Smooth muscle cell (in vitro differentiated cells): Measurements from ENCODE around the gene DDX5. TPM values are rescaled to one million over a fixed set of nuclear protein-coding genes. Genes with fewer than 3 reads are reported as not detected.
"Not testable (repeated sequence)": the region's sequence is repeated elsewhere in the genome, so short reads cannot be mapped to it uniquely, and the experiment has no call there.

Source experiments
- DNase-seq: peaks from one replicate; lab custom pipeline; 2025; ENCODE audit not compliant: unreplicated experiment; lab: John Stamatoyannopoulos, UW
- H2AFZ ChIP-seq: fragments of 200-600 bp; sonication (generic); 2 replicates; pipeline ENCODE4 v1.6.0; 2016; ENCODE audit warnings: antibody characterized with exemption, low read depth, mild to moderate bottlenecking
- H3F3A ChIP-seq: fragments of 200-600 bp; sonication (generic); 2 replicates; pipeline ENCODE4 v1.6.0; 2017; ENCODE audit warnings: antibody characterized with exemption, low read depth
- H3K27ac ChIP-seq: fragments of 200-600 bp; sonication (generic); 2 replicates; pipeline ENCODE4 v1.5.1; 2016; ENCODE audit warnings: low read depth, mild to moderate bottlenecking
- H3K27me3 ChIP-seq: fragments of 200-600 bp; sonication (generic); 2 replicates; pipeline ENCODE4 v1.6.1; 2016; ENCODE audit warnings: low read depth, mild to moderate bottlenecking
- H3K36me3 ChIP-seq: fragments of 200-600 bp; sonication (generic); 2 replicates; pipeline ENCODE4 v1.5.1; 2016; ENCODE audit warnings: low read depth
- H3K4me1 ChIP-seq: fragments of 200-600 bp; sonication (generic); 2 replicates; pipeline ENCODE4 v1.5.1; 2016; ENCODE audit warnings: low read depth
- H3K4me2 ChIP-seq: fragments of 200-600 bp; sonication (generic); 2 replicates; pipeline ENCODE4 v1.6.0; 2016; ENCODE audit warnings: mild to moderate bottlenecking
- H3K4me3 ChIP-seq: fragments of 200-600 bp; sonication (generic); 2 replicates; pipeline ENCODE4 v1.5.1; 2016; ENCODE audit warnings: mild to moderate bottlenecking
- H3K79me2 ChIP-seq: fragments of 200-600 bp; sonication (generic); 2 replicates; pipeline ENCODE4 v1.6.0; 2016; ENCODE audit warnings: low read depth, mild to moderate bottlenecking
- H3K9ac ChIP-seq: fragments of 200-600 bp; sonication (generic); 2 replicates; pipeline ENCODE4 v1.6.0; 2016; ENCODE audit warnings: low read depth
- H3K9me3 ChIP-seq: fragments of 200-600 bp; sonication (generic); replicated peaks from 2 replicates; pipeline ENCODE4 v1.5.1; 2016; ENCODE audit warnings: low read depth
- H4K20me1 ChIP-seq: fragments of 200-600 bp; sonication (generic); 2 replicates; pipeline ENCODE4 v1.6.0; 2016; ENCODE audit warnings: low read depth
- WGBS: methylation state at CpG from one replicate; pipeline ENCODE4 v1.1.7; 2016; ENCODE audit warnings: low lambda C conversion rate; 5-methylcytosine and 5-hydroxymethylcytosine counted together
- polyA plus RNA-seq: library from polyadenylated mRNA; unstranded; fragments of >200 nt; fragmentation: Nextera tagmentation; extraction: Ambion mirVana; gene quantifications from 2 replicates; pipeline ENCODE4 v1.2.1, GENCODE V29; 2016
- total RNA-seq: library from RNA; depleted of rRNA; stranded (reverse); fragments of >200 nt; gene quantifications from 2 replicates; pipeline ENCODE4 v1.2.3, GENCODE V29; 2014
- TF ChIP-seq, protein P1 (sequence below): fragments of 200-600 bp; sonication (generic); IDR thresholded peaks from 2 replicates; pipeline ENCODE4 v1.5.1; 2017; ENCODE audit warnings: borderline replicate concordance, mild to moderate bottlenecking, antibody characterized with exemption; ENCODE audit not compliant: insufficient read depth, poor library complexity, severe bottlenecking

DDX5 gene
- total and polyA plus RNA-seq, 2 experiments from 2014 or later = 446 to 679 TPM

DNA sequence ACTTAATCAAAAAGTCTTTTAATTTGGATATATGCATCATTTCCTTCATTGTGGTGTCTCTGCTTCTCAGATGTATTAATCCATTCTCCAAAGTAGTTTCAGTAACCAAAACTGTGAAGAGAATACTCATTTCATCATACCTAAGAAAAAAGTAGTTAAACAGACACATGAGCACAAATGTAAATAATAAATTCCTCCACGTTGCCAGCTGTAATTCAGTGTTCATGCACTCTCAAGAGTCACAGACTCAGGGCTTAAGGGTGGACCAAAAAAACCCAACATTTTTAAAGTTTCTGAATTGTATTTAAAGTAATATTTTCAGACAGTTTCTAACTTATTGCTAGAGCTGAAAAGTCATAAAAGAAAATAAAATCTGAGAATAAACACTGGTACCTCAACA lies 28.2 kb downstream of the DDX5 start:
- no peaks in the 10 kb centered on the region for H3K9me3 ChIP-seq
- WGBS = 70% methylated on average over 1 of the region's 1 CpG
- no peaks in the 10 kb centered on the region for H3K4me1 ChIP-seq
- H3K27me3 ChIP-seq = no peaks in the 10 kb centered on the region
- no peaks in the 10 kb centered on the region for H3K79me2 ChIP-seq
- no peaks in the 10 kb centered on the region for H3F3A ChIP-seq
- no peak overlapping the region for H3K4me3 ChIP-seq
- H3K9ac ChIP-seq = no peak overlapping the region
- no peak overlapping the region for H3K27ac ChIP-seq
- H2AFZ ChIP-seq = no peak overlapping the region
- H3K36me3 ChIP-seq = no peaks in the 10 kb centered on the region
- no peak for DNase-seq
- H4K20me1 ChIP-seq = no peaks in the 10 kb centered on the region
- TF ChIP-seq, protein P1, sequence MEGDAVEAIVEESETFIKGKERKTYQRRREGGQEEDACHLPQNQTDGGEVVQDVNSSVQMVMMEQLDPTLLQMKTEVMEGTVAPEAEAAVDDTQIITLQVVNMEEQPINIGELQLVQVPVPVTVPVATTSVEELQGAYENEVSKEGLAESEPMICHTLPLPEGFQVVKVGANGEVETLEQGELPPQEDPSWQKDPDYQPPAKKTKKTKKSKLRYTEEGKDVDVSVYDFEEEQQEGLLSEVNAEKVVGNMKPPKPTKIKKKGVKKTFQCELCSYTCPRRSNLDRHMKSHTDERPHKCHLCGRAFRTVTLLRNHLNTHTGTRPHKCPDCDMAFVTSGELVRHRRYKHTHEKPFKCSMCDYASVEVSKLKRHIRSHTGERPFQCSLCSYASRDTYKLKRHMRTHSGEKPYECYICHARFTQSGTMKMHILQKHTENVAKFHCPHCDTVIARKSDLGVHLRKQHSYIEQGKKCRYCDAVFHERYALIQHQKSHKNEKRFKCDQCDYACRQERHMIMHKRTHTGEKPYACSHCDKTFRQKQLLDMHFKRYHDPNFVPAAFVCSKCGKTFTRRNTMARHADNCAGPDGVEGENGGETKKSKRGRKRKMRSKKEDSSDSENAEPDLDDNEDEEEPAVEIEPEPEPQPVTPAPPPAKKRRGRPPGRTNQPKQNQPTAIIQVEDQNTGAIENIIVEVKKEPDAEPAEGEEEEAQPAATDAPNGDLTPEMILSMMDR = no peak
- no peak overlapping the region for H3K4me2 ChIP-seq

DNA sequence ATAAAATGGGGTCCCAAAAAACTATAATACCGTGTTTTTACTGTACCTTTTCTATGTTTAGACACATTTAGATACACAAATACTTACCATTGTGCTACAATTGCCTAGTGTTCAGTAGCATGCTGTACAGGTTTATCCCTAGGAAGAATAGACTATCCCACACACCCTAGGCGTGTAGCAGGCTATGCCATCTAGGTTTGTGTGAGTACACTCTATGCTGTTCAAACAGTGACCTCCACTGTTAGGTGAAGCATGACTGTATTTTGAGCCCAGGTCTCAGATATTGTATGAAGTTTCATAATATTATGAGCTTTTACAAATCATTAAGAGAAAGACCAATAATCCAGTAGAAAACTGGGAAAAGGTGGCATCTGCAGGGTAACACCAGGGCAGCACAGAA lies 33.5 kb downstream of the DDX5 start:
- no peaks in the 10 kb centered on the region for H3K9me3 ChIP-seq
- H3K27ac ChIP-seq = no peak overlapping the region
- H3K9ac ChIP-seq = no peak overlapping the region
- no peaks in the 10 kb centered on the region for H3K36me3 ChIP-seq
- no peaks in the 10 kb centered on the region for H4K20me1 ChIP-seq
- no peak overlapping the region for H3K4me2 ChIP-seq
- no peaks in the 10 kb centered on the region for H3K27me3 ChIP-seq
- TF ChIP-seq, protein P1 = no peak
- no peaks in the 10 kb centered on the region for H3K79me2 ChIP-seq
- DNase-seq = no peak
- no peak overlapping the region for H2AFZ ChIP-seq
- WGBS = 95% methylated on average over 2 of the region's 2 CpGs
- H3F3A ChIP-seq = no peaks in the 10 kb centered on the region
- no peak overlapping the region for H3K4me3 ChIP-seq
- no peaks in the 10 kb centered on the region for H3K4me1 ChIP-seq

DNA sequence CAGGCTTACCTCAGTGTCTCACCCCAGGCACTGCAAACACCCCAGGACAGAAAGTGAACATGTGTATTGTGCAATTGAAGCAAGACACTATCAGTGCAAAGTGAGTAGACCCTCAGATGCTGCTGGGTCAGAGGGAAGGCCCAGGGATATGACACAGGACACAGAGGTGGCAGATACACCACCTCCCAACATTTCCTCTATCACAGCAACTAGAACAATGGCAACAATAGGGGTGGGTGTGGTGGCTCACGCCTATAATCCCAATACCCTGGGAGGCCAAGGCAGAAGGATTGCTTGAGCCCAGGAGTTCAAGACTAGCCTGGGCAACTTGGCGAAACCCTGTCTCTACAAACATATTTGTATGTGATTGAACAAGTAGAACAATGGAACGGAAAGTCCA lies 34.6 kb downstream of the DDX5 start:
- Histone ChIP-seq H4K20me1 (no peaks in the 10 kb centered on the region), H3K4me2 (no peak overlapping the region), H3K4me3 (no peak overlapping the region), H3K9ac (no peak overlapping the region), H3K36me3 (no peaks in the 10 kb centered on the region), H3K27me3 (no peaks in the 10 kb centered on the region), H3K27ac (no peak overlapping the region), H3F3A (no peaks in the 10 kb centered on the region), H3K4me1 (no peaks in the 10 kb centered on the region), H3K9me3 (no peaks in the 10 kb centered on the region), H3K79me2 (no peaks in the 10 kb centered on the region), H2AFZ (no peak overlapping the region)
- DNase-seq = no peak
- TF ChIP-seq, protein P1 = no peak
- WGBS = 90% methylated on average over 3 of the region's 3 CpGs

DNA sequence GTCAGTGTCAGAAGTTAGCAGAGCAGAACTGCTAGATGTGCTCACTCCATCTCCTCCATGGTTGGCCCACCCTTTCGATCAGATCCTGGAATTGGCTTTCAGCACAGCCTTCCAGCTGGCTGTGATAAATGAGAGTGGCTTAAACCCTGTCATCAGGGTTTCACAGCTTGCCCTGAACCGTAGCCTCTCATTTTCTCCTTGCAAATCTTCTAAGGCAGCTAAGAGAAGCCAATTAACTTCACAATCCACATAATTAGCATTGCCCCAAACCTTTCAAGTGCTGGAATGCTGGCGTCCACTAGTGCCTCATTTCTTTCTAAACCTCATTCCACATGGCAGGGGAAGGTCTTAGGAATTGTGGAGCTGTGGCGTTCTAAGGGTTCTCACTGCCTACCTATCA lies 35.5 kb downstream of the DDX5 start:
- no peak overlapping the region for H2AFZ ChIP-seq
- no peak overlapping the region for H3K9ac ChIP-seq
- H3K4me3 ChIP-seq = no peak overlapping the region
- no peaks in the 10 kb centered on the region for H3K79me2 ChIP-seq
- no peak overlapping the region for H3K4me2 ChIP-seq
- TF ChIP-seq, protein P1 = no peak
- no peak for DNase-seq
- H3K27ac ChIP-seq = no peak overlapping the region
- no peaks in the 10 kb centered on the region for H3K4me1 ChIP-seq
- H3K36me3 ChIP-seq = no peaks in the 10 kb centered on the region
- no peaks in the 10 kb centered on the region for H4K20me1 ChIP-seq
- H3F3A ChIP-seq = no peaks in the 10 kb centered on the region
- no peaks in the 10 kb centered on the region for H3K27me3 ChIP-seq
- 48% methylated on average over 4 of the region's 4 CpGs for WGBS
- H3K9me3 ChIP-seq = no peaks in the 10 kb centered on the region

DNA sequence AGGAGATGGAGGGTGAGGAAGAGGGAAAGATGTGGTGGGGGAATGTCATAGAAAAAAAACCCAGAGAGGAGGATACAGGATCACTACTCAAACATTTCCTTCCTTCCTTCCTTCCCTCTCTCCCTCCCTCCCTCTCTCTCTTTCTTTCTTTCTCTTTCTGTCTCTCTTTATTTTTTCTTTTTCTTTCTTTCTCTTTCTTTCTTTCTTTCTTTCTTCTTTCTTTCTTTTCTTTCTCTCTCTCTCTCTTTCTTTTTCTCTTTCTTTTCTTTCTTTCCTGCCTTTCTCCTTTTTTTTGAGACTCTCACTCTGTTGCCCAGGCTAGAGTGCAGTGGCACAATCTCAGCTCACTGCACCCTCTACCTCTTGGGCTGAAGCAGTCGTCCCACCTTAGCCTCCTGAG lies 39.3 kb downstream of the DDX5 start:
- WGBS = 100% methylated on average over 1 of the region's 1 CpG
- H4K20me1 ChIP-seq, H3K9ac ChIP-seq, H3K79me2 ChIP-seq, H3K4me1 ChIP-seq, H2AFZ ChIP-seq, DNase-seq, H3K27me3 ChIP-seq, H3K4me3 ChIP-seq, H3K9me3 ChIP-seq, H3K27ac ChIP-seq, H3K36me3 ChIP-seq, H3F3A ChIP-seq, H3K4me2 ChIP-seq: not testable (repeated sequence)
